ENCODE measurements around the gene TWSG1. TPM values are rescaled to one million over a fixed set of nuclear protein-coding genes. Genes with fewer than 3 reads are reported as not detected.

The TWSG1 gene
- total and polyA plus RNA-seq, 9 donors: 36.5 to 66.1 (median 47.9) TPM

DNA sequence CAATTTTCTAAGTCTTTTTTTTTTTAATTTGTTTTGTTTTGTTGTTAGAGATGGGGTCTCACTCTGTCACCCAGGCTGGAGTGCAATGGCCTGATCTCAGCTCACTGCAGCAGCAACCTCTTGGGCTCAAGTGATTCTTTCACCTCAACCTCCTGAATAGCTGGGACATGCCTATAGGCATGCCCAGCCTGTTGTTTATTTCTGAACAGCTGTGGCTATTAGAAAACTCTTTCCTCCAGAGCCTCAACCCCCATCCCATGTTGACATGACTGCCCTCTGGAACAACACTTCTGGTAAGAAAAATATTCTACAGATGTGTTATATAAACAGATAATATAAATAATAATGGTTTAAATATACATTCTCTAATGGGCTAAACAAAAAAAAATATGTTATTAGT is 44.4 kb upstream of the TWSG1 start:
- Histone ChIP-seq H3K27me3 (no peaks in the 10 kb centered on the region), H3K36me3 (no peaks in the 10 kb centered on the region), H3K9me3 (no peaks in the 10 kb centered on the region), H3K4me1 (ENCODE audit: insufficient read depth) (no peaks in the 10 kb centered on the region), H3K27ac (no peak overlapping the region), H3K4me3 (no peak overlapping the region)
- TF ChIP-seq, protein P1, sequence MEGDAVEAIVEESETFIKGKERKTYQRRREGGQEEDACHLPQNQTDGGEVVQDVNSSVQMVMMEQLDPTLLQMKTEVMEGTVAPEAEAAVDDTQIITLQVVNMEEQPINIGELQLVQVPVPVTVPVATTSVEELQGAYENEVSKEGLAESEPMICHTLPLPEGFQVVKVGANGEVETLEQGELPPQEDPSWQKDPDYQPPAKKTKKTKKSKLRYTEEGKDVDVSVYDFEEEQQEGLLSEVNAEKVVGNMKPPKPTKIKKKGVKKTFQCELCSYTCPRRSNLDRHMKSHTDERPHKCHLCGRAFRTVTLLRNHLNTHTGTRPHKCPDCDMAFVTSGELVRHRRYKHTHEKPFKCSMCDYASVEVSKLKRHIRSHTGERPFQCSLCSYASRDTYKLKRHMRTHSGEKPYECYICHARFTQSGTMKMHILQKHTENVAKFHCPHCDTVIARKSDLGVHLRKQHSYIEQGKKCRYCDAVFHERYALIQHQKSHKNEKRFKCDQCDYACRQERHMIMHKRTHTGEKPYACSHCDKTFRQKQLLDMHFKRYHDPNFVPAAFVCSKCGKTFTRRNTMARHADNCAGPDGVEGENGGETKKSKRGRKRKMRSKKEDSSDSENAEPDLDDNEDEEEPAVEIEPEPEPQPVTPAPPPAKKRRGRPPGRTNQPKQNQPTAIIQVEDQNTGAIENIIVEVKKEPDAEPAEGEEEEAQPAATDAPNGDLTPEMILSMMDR (IDR thresholded peaks at IDR 0.05): no peak
- no peak for TF ChIP-seq EP300 (IDR thresholded peaks at IDR 0.05)
- TF ChIP-seq POLR2A (IDR thresholded peaks at IDR 0.05): no peak
- intact Hi-C loops (cut with DNase I): no loop called here
- DNase-seq: no peak

DNA sequence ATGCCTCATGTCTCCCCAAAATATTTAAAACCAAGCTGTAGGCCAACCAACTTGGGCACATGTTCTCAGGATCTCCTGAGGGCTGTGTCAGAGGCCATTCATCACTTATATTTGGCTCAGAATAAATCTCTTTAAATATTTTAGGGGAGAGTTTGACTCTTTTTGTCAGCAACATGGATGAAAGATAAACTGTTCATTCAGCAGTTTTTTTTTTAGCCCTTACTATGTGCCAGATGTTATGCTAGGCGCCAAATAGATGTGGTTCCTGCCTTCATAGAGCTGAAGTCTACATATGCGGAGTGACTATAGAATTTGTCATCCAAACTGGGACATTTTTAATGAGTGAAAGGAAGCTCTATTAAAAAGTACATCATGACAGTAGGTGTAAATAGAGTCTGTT is 42.5 kb upstream of the TWSG1 start:
- WGBS, 3 donors: 93 to 98% (median 98%) methylated on average over 2 of the region's 2 CpGs
- intact Hi-C loops (cut with DNase I): no loop called here
- no peak for TF ChIP-seq POLR2A (IDR thresholded peaks at IDR 0.05)
- TF ChIP-seq, protein P1 (IDR thresholded peaks at IDR 0.05): no peak
- TF ChIP-seq EP300 (IDR thresholded peaks at IDR 0.05): no peak

GRCh38 chr18:9293948-9294347 is 40.6 kb upstream of the TWSG1 start:
- no peak for DNase-seq
- Histone ChIP-seq H3K27me3 (no peaks in the 10 kb centered on the region), H3K4me3 (no peak overlapping the region), H3K9me3 (no peaks in the 10 kb centered on the region), H3K4me1 (ENCODE audit: insufficient read depth) (no peaks in the 10 kb centered on the region), H3K27ac (no peak overlapping the region), H3K36me3 (no peaks in the 10 kb centered on the region)
- TF ChIP-seq EP300 (IDR thresholded peaks at IDR 0.05): no peak
- TF ChIP-seq, protein P1 (IDR thresholded peaks at IDR 0.05): no peak
- intact Hi-C loops (cut with DNase I): no loop called here
- 87 to 100% (median 92%) methylated on average over 1 of the region's 1 CpG for WGBS, 3 donors

More for the DNA sequence above, 42.5 kb upstream of the TWSG1 start:
- H3K4me3 ChIP-seq: no peak overlapping the region
- no peak for DNase-seq
- H3K36me3 ChIP-seq: no peaks in the 10 kb centered on the region
- no peak overlapping the region for H3K27ac ChIP-seq
- H3K4me1 ChIP-seq (ENCODE audit: insufficient read depth): no peaks in the 10 kb centered on the region
- H3K9me3 ChIP-seq: no peaks in the 10 kb centered on the region
- no peaks in the 10 kb centered on the region for H3K27me3 ChIP-seq

DNA sequence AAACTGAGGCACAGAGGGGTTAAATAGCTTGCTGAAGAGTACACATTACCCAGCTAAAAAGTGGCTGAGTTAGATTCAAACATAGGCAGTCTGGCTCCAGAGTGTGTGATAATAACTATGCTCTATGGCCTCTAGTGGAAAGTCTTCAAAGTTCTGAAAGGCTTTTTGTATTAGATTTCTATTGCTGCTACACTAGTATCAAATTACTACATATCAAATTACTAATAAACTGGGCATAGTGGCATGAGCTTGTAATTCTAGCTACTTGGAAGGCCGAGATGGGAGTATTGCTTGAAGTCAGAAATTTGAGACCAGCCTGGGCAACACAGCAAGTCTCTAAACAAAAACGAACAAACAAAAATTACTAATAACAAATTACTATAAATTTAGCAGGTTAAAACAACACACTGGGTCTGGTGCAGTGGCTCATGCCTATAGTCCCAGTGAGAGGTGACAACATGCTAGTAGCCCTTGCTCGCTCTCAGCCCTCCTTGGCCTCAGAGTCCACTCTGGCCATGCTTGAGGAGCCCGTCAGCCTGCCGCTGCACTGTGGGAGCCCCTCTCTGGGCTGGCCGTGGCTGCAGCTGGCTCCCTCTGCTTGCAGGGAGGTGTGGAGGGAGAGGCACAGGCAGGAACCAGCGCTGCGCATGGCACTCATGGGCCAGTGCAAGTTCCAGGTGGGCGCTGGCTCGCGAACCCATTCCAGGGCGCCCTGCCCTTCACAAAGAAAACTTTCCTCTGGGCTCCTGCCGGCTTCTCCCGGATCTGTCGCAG is 38.2 kb upstream of the TWSG1 start:
- Histone ChIP-seq H3K36me3 (no peaks in the 10 kb centered on the region), H3K9me3 (no peaks in the 10 kb centered on the region), H3K4me3 (no peak overlapping the region), H3K27me3 (no peaks in the 10 kb centered on the region), H3K4me1 (ENCODE audit: insufficient read depth) (no peaks in the 10 kb centered on the region), H3K27ac (no peak overlapping the region)
- 96% methylated on average over 15 of the region's 15 CpGs for WGBS, 3 donors
- TF ChIP-seq, protein P1 (IDR thresholded peaks at IDR 0.05): no peak
- TF ChIP-seq POLR2A (IDR thresholded peaks at IDR 0.05) (no peak), EP300 (IDR thresholded peaks at IDR 0.05) (no peak)
- no peak for DNase-seq
- intact Hi-C loops (cut with DNase I): no loop called here
